ENCODE data around the gene MAP3K3.

The MAP3K3 gene

DNA sequence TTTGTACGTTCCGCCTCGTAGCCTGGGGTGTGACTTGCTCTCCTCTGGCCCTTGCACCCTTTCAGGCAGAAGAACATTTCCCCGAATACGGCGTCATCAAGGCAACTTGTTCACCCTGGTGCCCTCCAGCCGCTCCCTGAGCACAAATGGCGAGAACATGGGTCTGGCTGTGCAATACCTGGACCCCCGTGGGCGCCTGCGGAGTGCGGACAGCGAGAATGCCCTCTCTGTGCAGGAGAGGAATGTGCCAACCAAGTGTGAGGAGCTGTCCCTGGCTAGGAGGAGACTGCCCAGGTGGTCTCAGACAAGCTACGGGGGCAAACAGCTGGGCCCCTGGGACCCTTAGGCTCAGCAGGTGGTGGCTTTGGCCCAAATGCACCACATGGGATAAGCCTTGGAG is 67.3 kb downstream of the MAP3K3 start:
- no peaks in the 10 kb centered on the region for H3K4me1 ChIP-seq (ENCODE audit: insufficient read depth, poor library complexity, severe bottlenecking)
- no peak overlapping the region for H3K27ac ChIP-seq (ENCODE audit: poor library complexity, severe bottlenecking)
- H3K4me3 ChIP-seq (ENCODE audit: severe bottlenecking) = no peak overlapping the region
- no peak for ATAC-seq (ENCODE audit: low read depth)
- TF ChIP-seq CTCF (IDR thresholded peaks at IDR 0.05; ENCODE audit: poor library complexity, severe bottlenecking) = no peak
- DNase-seq (ENCODE audit: low spot score) = no peak
- H3K36me3 ChIP-seq (ENCODE audit: low read depth) = peaks cover 20% of the 10 kb centered on the region
- no peaks in the 10 kb centered on the region for H3K9me3 ChIP-seq (ENCODE audit: severe bottlenecking)
- H3K27me3 ChIP-seq (ENCODE audit: insufficient read depth, poor library complexity, severe bottlenecking) = no peaks in the 10 kb centered on the region

DNA sequence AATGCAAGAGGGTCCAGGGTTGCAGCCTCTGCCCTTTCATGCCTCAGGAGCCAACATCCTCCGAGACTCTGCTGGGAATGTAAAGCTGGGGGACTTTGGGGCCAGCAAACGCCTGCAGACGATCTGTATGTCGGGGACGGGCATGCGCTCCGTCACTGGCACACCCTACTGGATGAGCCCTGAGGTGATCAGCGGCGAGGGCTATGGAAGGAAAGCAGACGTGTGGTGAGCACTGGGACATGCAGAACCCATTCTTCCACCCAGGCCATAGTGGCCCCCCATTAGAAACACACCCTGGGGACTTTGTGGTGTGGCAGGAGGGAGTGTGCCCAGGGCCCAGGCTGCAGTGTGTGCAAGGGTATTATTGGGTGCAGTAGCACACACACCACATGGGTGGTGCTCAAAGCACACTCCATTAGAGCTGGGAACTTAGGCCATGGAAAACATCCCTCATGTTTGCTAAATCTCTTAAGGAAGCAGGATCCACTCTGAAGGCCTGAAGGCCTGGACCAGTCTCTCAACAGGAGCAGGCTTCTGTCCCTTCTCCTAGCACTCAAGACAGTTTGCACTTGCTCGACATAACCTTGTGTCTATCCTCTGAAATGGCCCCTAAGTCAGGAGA is 70.1 kb downstream of the MAP3K3 start:
- H3K36me3 ChIP-seq (ENCODE audit: low read depth) = peaks cover 14% of the 10 kb centered on the region
- no peaks in the 10 kb centered on the region for H3K9me3 ChIP-seq (ENCODE audit: severe bottlenecking)
- no peaks in the 10 kb centered on the region for H3K27me3 ChIP-seq (ENCODE audit: insufficient read depth, poor library complexity, severe bottlenecking)
- no peak for TF ChIP-seq CTCF (IDR thresholded peaks at IDR 0.05; ENCODE audit: poor library complexity, severe bottlenecking)
- peak; percentile 6; the same call in 1 of the 3 replicates for ATAC-seq (ENCODE audit: low read depth)
- no peak for DNase-seq (ENCODE audit: low spot score)
- H3K4me1 ChIP-seq (ENCODE audit: insufficient read depth, poor library complexity, severe bottlenecking) = no peaks in the 10 kb centered on the region
- no peak overlapping the region for H3K27ac ChIP-seq (ENCODE audit: poor library complexity, severe bottlenecking)
- H3K4me3 ChIP-seq (ENCODE audit: severe bottlenecking) = no peak overlapping the region

GRCh38 chr17:63693411-63694113 is 71.3 kb downstream of the MAP3K3 start:
- ATAC-seq (ENCODE audit: low read depth) (no peak), DNase-seq (ENCODE audit: low spot score) (no peak)
- TF ChIP-seq CTCF (IDR thresholded peaks at IDR 0.05; ENCODE audit: poor library complexity, severe bottlenecking) = no peak
- Histone ChIP-seq H3K27me3 (ENCODE audit: insufficient read depth, poor library complexity, severe bottlenecking) (no peaks in the 10 kb centered on the region), H3K4me3 (ENCODE audit: severe bottlenecking) (no peak overlapping the region), H3K36me3 (ENCODE audit: low read depth) (peaks cover 14% of the 10 kb centered on the region), H3K4me1 (ENCODE audit: insufficient read depth, poor library complexity, severe bottlenecking) (no peaks in the 10 kb centered on the region), H3K9me3 (ENCODE audit: severe bottlenecking) (no peaks in the 10 kb centered on the region), H3K27ac (ENCODE audit: poor library complexity, severe bottlenecking) (no peak overlapping the region)

GRCh38 chr17:63694229-63694949 is 72.2 kb downstream of the MAP3K3 start:
- peaks cover 9% of the 10 kb centered on the region for H3K36me3 ChIP-seq (ENCODE audit: low read depth)
- no peaks in the 10 kb centered on the region for H3K9me3 ChIP-seq (ENCODE audit: severe bottlenecking)
- no peaks in the 10 kb centered on the region for H3K27me3 ChIP-seq (ENCODE audit: insufficient read depth, poor library complexity, severe bottlenecking)
- no peak overlapping the region for H3K4me3 ChIP-seq (ENCODE audit: severe bottlenecking)
- no peak for TF ChIP-seq CTCF (IDR thresholded peaks at IDR 0.05; ENCODE audit: poor library complexity, severe bottlenecking)
- H3K4me1 ChIP-seq (ENCODE audit: insufficient read depth, poor library complexity, severe bottlenecking) = no peaks in the 10 kb centered on the region
- no peak for DNase-seq (ENCODE audit: low spot score)
- H3K27ac ChIP-seq (ENCODE audit: poor library complexity, severe bottlenecking) = no peak overlapping the region
- no peak for ATAC-seq (ENCODE audit: low read depth)

Data from RWPE2 (cell line).